Measurements from ENCODE around the gene S100A12.

Gene S100A12

GRCh38 chr1:153336650-153337049, 38.8 kb downstream of the S100A12 start:
- no peak for DNase-seq (ENCODE audit: low read depth in 2 of 2)

GRCh38 chr1:153333902-153334301, 41.5 kb downstream of the S100A12 start:
- DNase-seq (ENCODE audit: low read depth in 2 of 2) = no peak

DNA sequence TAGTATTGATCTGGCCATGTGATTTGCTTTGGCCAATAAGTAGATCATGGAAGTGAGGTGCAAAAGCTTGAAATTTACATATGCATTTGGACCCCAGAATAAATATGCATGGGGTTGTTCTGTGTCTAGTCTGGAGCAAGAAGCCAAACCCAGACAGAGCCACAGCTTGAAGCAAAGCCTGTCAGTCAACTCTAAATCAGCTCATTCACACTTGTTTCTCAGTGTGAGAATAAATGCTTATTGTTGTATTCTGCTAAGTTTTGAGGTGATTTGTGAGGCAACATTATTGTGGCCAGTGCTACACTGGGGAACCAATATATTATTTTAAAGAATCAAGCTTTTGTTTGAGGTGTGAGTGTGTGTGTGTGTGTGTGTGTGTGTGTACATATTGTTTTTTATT, 50.5 kb downstream of the S100A12 start:
- no peak for DNase-seq (ENCODE audit: low read depth in 2 of 2)

Data from stimulated activated CD8-positive, alpha-beta memory T cell treated with anti-CD3 and anti-CD28 coated beads, Interleukin-2, amount 100 ng/mL, for 48 hours (primary cell).